HT-29 (cell line): Measurements from ENCODE around the gene SHTN1. TPM values are rescaled to one million over a fixed set of nuclear protein-coding genes. Genes with fewer than 3 reads are reported as not detected.

Source experiments
- DNase-seq: peaks from one replicate; pipeline ENCODE4 v3.0.0-alpha.2; 2015; ENCODE audit warnings: low spot score
- total RNA-seq: library from RNA; depleted of rRNA; stranded (reverse); fragments of >200 nt; shearing (Covaris generic); gene quantifications from 2 replicates; pipeline ENCODE4 v1.2.3, GENCODE V29; 2014

Gene SHTN1
- total RNA-seq, 1 experiment from 2014 or later, result 4.5 TPM

GRCh38 chr10:116917481-116917880 is 87.5 kb downstream of the SHTN1 start:
- no peak for DNase-seq

- no peak for DNase-seq
Measured at GRCh38 chr10:116915340-116915739, 89.6 kb downstream of the SHTN1 start.

- DNase-seq, result no peak
Measured at GRCh38 chr10:116913695-116914094, 91.3 kb downstream of the SHTN1 start.

GRCh38 chr10:116912162-116912561 is 92.8 kb downstream of the SHTN1 start:
- DNase-seq, result no peak

- DNase-seq, result no peak
Measured at GRCh38 chr10:116910910-116911309, 94.1 kb downstream of the SHTN1 start.

GRCh38 chr10:116909307-116909706 is 95.7 kb downstream of the SHTN1 start:
- DNase-seq, result no peak

- no peak for DNase-seq
Measured at GRCh38 chr10:116907245-116907987, 97.6 kb downstream of the SHTN1 start.

GRCh38 chr10:116905845-116906210 is 99.2 kb downstream of the SHTN1 start:
- no peak for DNase-seq

GRCh38 chr10:116899626-116900025 is 105.4 kb downstream of the SHTN1 start:
- DNase-seq, result no peak

GRCh38 chr10:116893686-116894037 is 111.3 kb downstream of the SHTN1 start:
- DNase-seq, result no peak

GRCh38 chr10:116892907-116893685 is 111.9 kb downstream of the SHTN1 start:
- DNase-seq, result no peak

- peak; percentile 69 for DNase-seq
Measured at GRCh38 chr10:116891208-116891607, 113.8 kb downstream of the SHTN1 start.

GRCh38 chr10:116889066-116889465 is 115.9 kb downstream of the SHTN1 start:
- peak; percentile 33 for DNase-seq

GRCh38 chr10:116888380-116889055 is 116.5 kb downstream of the SHTN1 start:
- DNase-seq, result peak; percentile 76

GRCh38 chr10:116886772-116887171 is 118.2 kb downstream of the SHTN1 start:
- DNase-seq, result no peak

- DNase-seq, result no peak
Measured at GRCh38 chr10:116882639-116883038, 122.3 kb downstream of the SHTN1 start.

GRCh38 chr10:116880716-116881482 is 124.1 kb downstream of the SHTN1 start:
- DNase-seq, result no peak

GRCh38 chr10:116879817-116880216 is 125.2 kb downstream of the SHTN1 start:
- DNase-seq, result no peak

GRCh38 chr10:116878123-116878522 is 126.9 kb downstream of the SHTN1 start:
- DNase-seq, result no peak

GRCh38 chr10:116877391-116877790 is 127.6 kb downstream of the SHTN1 start:
- DNase-seq, result no peak

- no peak for DNase-seq
Measured at GRCh38 chr10:116875897-116876296, 129.1 kb downstream of the SHTN1 start.

- DNase-seq, result no peak
Measured at GRCh38 chr10:116873134-116873533, 131.9 kb downstream of the SHTN1 start.
